Fibroblast of pulmonary artery (primary cell): ENCODE data around the gene FOLH1.
"Not testable (repeated sequence)": the region's sequence is repeated elsewhere in the genome, so short reads cannot be mapped to it uniquely, and the experiment has no call there.

Source experiments
- DNase-seq: peaks from one replicate; pipeline ENCODE4 v3.0.0-alpha.2; 2010; ENCODE audit warnings: low read depth
- H3K4me3 ChIP-seq: replicated peaks from 2 replicates; pipeline ENCODE4 v1.5.1; 2011; ENCODE audit warnings: low read depth, mild to moderate bottlenecking, control low read depth, low read length, moderate library complexity
- CTCF ChIP-seq: IDR thresholded peaks from 2 replicates; pipeline ENCODE4 v1.5.1; 2011; ENCODE audit warnings: mild to moderate bottlenecking, control low read depth, low read length, inconsistent platforms; ENCODE audit errors: missing control alignments

The FOLH1 gene

GRCh38 chr11:49151211-49151610, 57.2 kb downstream of the FOLH1 start:
- DNase-seq = no peak
- TF ChIP-seq CTCF = no peak
- no peak overlapping the region for H3K4me3 ChIP-seq

DNA sequence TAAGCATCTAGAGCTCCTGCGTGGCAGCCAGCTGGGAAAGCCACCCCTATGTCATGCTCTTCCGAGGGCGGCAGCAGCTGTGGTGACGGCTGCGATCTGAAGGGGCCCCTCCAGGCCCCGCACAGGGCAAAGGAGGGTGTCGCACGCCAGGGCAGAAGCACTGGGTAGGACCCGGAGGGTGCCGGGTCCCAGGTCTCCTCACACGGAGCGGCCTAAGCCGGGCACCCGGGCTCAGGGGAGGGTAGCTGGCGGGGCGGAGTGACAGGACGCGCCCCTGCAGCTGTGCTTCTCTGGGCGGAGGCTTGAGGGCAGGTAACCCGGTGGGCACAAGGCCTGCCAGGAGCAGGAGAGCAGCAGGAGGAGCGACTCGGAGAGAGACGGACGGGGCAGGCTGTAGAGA, 106.0 kb downstream of the FOLH1 start:
- not testable (repeated sequence) for DNase-seq, H3K4me3 ChIP-seq
